Skin epidermis (tissue), 12 donors: ENCODE measurements around the gene KCNMA1.

Experiments used
- H3K27ac ChIP-seq, 21 experiments: fragments of 200-600 bp; sonication (generic) in 11 of 21; one replicate each; pipeline ENCODE4 v1.5.0; 2020; ENCODE audit warnings: mild to moderate bottlenecking in 3 of 21, inconsistent platforms in 2 of 21, moderate library complexity in 2 of 21
- H3K4me3 ChIP-seq, 7 experiments: fragments of 200-600 bp; sonication (generic) in 2 of 7; one replicate each; pipeline ENCODE4 v1.5.0; 2020; ENCODE audit warnings: inconsistent platforms in 2 of 7, mild to moderate bottlenecking in 2 of 7, moderate library complexity in 1 of 7

KCNMA1 gene

DNA sequence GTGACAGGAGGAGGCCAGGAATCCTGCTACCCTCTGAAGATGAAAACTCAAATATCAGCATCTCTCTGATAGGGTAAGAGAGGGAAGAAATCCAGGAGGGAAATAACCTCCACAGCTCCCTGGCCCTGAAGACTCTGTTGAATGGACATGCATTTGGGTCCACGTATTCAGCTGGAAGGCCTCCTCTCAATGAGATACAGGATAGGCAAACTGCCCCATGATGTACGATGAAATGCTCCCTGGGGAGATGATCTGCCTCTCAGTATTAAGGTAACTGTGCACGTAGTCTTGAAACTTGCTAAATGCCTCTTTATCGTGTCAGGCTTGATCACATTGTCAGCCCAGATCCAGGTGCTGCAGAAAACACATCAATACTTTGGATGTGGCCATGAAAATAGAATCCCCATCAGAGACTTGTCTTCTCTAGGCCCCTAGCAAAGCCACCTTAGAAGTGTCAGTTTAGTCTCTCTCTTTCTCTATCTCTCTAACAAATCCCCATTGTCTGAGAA lies 384.0 kb downstream of the KCNMA1 start:
- Histone ChIP-seq H3K4me3 (no peak overlapping the region), H3K27ac (no peak overlapping the region)

DNA sequence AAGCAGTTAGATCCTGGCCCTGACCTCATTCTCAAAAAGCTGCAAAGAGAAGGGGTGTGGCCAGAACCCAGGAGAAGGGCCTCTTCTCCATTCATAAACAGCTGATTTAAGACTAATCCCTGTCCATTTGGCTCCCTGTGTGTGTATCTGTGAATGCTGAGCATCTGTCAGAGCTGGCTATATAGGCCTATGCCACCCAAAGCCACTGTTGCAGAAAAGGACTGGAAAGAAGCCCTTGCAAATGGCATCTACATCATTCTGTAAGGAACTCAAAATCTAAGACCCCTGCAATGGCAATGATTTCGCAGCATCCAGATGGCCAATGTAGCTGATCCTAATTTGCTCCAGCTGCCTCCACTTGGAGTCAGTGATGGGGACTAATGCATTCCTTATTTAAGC lies 384.5 kb downstream of the KCNMA1 start:
- no peak overlapping the region for H3K4me3 ChIP-seq
- no peak overlapping the region for H3K27ac ChIP-seq

DNA sequence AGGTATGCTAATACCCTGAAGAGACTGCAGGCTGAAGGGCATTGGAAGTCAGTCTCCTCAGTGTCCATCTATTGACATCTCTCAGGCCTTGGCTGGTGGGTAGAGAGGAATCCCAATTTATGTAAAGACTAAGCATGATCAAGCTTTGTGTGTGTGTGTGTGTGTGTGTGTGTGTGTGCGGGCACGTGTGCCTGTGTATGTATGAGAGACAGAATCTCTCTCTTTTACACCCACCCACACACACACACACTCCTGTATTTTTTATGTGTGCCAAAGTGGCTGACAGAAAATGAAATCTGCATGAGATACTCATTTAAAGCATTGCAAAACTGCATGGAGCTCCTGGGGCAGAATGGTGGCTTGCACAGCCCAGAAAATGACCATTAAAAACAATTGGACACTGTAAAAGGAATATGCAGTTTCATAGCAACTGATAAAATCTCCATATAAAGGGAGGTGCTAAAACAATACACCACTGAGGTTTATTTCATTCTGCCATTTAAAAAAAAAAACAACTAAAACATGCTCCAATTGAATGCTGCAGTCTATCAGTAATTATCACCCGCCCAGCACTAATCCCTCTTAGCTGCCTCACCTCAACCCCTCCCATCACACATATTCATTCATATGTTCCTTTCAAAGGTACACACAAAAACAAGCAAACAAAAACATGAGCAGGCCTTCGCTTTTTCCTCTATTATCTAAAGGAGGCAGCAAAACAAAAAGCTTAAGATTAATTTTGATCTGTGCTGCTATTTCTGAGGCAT lies 385.0 kb downstream of the KCNMA1 start:
- Histone ChIP-seq H3K27ac (no peak overlapping the region), H3K4me3 (no peak overlapping the region)

DNA sequence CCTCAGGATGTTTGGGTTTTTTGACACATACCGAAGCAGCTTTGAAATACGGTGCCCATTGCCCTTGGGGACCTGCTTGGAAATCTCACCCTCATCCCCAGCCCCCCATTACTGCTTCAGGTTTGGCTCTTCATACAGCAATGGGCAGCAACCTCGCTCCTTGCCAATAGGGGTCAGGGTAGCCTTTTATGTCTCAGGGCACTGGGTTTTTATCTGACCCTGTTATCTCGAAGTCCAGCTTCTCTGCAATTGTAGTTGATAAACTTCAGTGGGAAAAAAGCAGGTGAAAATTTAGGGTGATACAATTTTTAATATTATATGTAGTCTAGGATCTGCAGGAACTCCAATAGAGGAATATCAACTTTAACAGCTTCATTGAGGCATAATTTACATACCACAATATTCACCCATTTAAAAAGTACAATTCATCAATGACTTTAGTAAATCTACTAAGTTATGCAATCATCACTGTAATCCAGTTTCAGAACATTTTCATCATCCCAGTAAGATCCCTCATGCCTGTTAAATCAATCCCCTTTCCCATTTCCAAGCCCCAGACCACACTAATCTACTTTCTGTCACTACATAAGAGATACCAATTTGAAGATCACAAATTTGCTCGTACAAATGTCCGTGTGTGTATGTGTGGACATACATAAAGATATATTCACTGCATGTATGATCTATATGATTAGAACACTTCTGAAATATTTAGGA lies 386.2 kb downstream of the KCNMA1 start:
- Histone ChIP-seq H3K27ac (no peak overlapping the region), H3K4me3 (no peak overlapping the region)

DNA sequence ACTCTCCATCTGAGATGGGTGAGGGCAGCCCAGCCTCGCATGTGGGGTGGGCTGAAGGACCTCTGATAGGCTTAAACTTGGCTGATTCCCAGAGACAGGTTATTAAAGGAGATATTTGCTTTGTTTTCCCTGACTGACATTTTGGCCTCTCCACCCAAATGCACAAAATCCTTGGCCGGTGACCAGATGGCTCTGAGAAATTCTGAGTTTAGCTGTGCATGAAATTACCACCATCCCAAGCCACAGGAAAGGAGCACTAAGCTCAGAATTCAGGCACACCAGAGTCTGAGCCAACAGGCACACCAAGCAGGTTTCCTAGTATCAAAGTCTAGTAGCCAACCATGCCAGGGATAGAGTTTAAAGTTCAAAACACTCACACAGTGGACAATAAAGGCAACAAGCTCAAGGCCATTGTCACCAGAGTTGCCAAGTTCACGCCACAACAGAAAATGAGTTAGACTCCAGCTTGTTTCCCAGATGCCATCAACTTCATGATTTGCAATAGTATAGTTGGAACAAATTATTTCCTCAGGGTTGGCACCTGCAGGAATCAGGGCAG lies 387.6 kb downstream of the KCNMA1 start:
- H3K27ac ChIP-seq = no peak overlapping the region

DNA sequence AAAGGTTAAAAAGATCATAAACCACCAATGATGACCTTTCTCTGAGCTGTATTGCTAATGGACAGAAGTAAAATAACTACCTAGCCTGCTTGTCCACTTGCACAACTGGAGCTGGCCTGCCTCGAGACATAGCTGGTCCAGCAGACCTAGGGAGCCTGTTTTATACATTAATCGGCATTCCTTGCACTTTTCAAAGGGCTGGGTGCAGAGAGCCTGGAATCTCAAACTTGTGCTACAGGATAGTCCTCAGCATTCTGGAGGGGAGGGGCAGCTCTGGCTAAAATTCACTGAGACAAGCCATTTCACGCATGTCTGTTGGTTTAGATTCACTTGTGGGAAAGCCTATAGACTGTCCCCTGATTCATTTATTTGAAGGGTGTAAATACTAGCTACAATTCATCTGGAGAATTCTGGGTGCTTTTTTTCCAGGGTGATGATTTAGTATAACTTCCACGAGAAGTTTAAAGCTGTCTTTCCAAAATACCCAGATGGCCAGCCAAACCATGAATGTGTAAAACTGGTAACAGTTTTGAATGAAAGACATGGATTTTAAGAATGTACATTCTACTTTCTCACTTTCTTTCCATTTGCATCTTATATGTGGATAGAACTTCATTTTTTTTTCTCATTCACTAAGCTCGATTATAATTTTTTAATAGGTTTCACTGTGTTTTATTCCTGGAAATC lies 389.4 kb downstream of the KCNMA1 start:
- Histone ChIP-seq H3K4me3 (no peak overlapping the region), H3K27ac (no peak overlapping the region)

More for the DNA sequence above, 387.6 kb downstream of the KCNMA1 start:
- no peak overlapping the region for H3K4me3 ChIP-seq

DNA sequence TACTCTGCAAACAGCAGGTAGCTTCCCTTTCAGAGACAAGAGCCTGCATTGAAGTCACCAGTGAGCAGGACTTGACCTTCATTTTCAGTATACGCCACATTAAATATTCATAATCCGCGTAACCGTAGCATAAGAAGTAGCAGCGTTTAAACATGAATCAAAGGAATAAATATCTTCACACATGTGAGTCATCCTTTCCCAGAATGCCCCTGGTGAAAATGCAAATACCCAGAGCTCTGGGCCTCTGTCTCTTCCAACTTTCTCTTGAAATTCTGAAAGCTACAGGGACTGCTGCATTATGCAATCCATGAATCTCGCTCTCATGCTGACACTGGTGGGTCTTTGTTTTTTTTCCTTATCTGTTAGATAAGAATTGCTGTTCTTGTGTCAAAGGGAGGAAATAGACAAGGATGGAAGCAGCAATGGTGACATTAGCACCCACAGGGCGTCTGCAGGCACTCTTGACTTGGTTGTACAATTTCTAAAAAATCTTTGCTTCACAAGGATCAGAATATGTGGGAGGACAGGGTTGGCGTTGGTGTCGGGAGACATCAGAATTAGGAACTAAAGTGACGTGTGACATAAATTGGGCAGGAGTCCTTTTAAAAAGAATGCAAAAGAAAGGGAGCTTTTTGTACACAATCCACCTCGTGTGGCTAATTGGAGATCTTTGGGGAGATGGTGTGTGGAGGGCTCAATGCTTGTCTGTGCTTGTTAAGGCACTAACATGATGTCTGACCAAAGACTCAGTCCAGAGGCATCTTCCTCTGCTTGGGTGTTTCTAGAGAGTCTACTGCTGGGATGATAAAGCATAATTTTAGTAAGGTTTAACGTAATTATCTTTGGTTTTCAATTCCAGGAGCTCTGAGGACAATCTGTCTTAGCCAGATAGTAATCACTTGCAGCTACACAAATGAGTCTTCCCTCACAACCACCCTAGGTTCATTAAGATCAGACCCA lies 390.3 kb downstream of the KCNMA1 start:
- H3K27ac ChIP-seq = no peak overlapping the region
- H3K4me3 ChIP-seq = no peak overlapping the region

DNA sequence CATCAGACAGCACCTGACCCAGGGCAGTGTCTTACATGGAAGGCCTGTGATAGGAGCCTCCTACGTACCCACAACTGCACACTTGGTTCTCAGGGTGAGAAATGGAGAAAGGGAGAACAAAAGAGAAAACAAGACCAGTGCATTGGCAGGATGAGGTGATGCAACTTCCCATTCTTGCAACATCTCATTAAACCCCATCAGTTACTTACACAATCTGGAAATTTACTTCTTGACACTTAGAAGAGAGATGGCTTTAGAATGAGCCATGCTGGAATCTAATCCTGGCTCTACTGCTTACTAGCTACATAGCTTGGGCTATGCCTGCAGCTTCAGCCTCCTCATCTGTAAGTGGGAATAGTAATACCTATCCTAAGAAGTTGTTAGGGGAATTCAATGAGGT lies 391.7 kb downstream of the KCNMA1 start:
- H3K27ac ChIP-seq = no peak overlapping the region

DNA sequence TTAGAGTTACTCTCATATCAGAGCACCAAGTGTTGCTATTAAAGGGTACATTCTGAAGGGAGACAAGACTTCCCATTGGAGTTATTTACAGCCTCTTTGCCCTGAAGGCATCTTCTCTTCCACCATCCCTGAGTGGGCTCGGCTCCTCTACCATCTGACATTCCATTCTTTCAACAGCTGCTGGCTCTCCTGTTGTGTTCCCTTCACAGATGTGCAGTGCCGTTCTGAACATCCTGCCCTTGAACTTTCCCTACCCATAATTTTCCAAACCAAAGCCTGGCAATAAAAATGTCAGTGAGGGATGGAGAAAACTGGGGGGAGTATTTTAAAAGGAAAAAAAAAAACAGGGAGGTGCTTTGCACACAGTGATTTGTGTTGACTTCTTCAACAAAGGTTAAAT lies 392.9 kb downstream of the KCNMA1 start:
- Histone ChIP-seq H3K27ac (no peak overlapping the region), H3K4me3 (no peak overlapping the region)

More for the DNA sequence above, 391.7 kb downstream of the KCNMA1 start:
- no peak overlapping the region for H3K4me3 ChIP-seq

DNA sequence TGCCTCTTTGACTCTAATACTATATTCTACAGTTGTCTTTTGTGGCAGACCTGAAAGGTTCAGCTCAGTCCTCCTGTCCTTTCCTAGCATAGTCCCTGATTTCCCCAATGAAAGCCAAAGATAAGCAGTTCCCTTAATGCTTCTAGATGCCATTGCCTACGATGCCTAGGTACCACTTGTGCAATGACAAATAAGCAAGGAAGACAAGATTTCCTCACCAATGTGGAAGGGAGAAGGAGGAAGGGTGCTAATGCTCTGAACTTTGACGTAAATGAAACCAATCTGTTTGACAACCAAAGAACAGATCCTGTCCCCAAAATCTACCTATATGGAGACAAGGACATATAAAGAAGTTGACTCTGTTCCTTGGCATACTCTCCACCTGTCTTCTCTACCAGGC lies 393.3 kb downstream of the KCNMA1 start:
- H3K4me3 ChIP-seq = no peak overlapping the region
- no peak overlapping the region for H3K27ac ChIP-seq

DNA sequence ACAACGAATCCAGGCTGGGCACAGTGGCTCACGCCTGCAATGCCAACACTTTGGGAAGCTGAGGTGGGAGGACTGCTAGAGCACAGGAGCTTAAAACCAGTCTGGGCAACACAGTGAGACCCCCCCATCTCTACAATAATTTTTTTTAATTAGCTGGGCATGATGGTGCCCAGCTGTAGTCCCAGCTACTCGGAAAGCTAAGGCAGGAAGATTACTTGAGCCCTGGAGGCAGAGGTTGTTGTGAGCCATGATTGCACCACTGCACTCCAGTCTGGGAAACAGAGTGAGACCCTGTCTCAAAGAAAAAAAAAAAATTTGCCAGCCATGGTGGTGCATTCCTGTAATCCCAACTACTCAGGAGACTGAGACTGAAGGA lies 396.3 kb downstream of the KCNMA1 start:
- Histone ChIP-seq H3K27ac (no peak overlapping the region), H3K4me3 (no peak overlapping the region)

DNA sequence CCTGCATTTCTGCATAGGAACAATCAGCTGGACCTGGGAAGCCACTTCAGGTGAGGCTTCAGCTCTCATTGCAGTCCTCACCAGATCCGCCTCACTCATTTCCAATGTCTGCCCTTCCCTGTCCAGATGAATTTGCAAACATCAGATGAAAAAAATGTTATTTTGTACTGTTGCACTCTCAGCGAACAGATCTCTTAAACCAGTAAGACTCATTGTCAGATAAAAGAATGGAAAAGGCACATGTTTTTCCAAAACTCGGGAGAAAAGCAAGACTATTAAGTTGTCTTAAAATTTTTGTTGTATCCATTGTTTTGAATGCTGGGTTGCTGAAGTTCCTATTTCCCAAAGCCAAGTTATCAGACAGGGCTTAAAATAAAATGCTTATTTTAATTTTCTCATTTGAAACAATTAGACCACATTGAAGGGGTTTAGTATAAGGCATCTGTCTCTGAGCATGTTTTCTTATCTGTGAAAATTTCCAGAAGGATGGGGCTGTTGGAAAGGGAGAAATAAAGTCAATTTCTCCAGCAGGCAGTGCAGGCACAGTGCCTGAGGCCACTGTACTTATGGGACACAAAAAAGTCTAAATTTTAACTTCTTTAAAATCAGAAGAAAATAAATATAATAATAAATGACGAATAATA lies 396.8 kb downstream of the KCNMA1 start:
- H3K27ac ChIP-seq = no peak overlapping the region

DNA sequence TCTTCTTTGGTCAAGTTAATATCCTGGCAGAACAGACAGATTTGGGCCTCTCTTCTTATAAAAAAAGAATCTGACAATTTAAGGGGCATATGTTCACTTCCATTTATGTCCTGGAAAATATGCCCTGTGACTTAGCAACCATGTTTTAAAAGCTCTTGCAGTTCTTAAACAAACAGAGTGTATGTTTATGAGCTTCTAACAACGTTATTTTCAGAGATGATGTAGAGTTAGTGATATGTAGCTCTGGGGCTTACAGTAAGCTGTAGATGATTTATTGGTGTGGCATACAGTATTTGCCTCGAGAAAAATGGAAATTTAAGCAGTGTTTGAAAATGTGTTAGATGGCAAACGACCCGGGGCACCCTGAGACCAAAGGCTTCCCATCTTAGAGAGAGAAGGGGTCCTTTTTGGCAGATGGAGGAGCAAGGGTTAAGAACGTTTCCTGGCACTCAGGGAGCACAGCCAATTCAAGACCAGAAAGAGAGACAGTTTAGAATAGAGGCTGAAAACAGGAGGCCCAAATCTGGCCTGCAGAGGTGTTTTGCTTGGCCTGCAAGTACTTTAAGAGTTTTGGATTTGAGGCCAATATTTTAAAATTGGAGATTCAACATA lies 397.5 kb downstream of the KCNMA1 start:
- no peak overlapping the region for H3K4me3 ChIP-seq
- H3K27ac ChIP-seq = no peak overlapping the region

More for the DNA sequence above, 396.8 kb downstream of the KCNMA1 start:
- no peak overlapping the region for H3K4me3 ChIP-seq

DNA sequence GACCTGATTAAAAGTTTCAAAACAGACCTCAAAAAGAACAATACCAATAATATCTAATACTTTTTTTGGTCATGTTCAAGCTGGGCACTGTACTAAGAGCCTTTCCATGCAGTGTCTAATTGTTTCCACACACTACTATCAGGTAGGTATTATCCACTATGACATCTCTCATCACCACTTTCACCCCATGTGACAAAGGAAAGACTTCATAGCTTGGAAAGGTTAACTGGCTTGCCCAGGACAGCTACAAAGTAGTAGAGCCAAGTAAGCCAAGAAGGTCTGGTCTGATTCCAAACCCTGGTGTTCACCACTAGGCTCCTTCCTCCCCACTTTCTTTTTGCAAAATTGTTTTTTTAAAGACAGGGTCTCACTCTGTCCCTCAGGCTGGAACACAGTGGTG lies 400.5 kb downstream of the KCNMA1 start:
- Histone ChIP-seq H3K27ac (no peak overlapping the region), H3K4me3 (no peak overlapping the region)

DNA sequence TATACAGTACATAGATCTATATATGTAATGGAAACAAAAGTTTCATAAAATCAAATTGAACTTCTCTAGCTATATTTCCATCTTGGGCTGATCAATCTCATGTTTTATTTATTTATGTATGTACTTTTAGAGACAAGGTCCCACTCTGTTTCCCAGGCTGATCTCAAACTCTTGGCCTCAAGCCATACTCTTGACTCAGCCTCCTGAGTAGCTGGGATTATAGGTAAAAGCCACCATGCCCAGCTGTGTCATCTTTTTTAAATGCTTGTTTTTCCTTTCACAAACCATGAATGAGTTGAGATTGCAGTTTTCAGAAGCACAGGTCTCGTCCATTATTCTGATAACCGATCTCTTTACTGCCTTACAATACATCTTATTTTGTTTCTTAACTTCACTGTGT lies 400.9 kb downstream of the KCNMA1 start:
- Histone ChIP-seq H3K27ac (no peak overlapping the region), H3K4me3 (no peak overlapping the region)

DNA sequence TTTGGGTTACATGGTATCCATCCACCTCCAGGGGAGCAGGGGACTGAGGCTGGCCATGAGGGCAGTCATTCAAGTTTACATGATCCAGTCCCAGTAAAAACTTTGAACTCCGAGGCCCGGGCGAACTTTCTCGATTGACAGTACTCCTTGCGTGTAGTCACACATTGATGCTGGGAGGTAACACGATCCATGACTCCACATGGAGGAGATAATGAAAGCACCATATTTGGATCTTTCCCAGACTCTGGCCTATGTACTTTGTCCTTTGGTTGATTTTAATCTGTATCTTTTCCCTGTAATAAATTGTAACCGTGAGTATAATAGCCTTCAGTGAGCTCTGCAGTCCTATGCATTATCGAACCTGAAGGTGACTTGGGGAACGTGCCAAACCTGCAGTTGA lies 401.6 kb downstream of the KCNMA1 start:
- no peak overlapping the region for H3K4me3 ChIP-seq
- H3K27ac ChIP-seq = no peak overlapping the region

DNA sequence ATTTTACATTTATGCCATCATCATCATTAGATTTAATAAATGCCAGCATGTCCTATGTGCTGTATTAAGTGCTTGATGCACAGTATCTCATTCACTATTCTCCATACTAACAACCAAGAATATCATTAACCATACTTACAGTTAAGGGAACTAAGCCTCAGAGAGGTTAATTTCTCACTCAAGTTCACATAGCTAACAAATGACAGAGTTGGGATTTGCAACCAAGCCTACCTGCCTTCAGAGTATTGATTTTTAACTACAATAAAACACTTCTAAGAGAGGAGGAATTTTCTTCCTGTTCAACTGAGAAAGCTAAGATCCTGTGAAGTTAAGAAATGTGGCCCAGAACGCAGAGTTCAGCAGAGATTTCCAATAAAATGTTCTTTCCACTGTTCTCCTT lies 403.0 kb downstream of the KCNMA1 start:
- Histone ChIP-seq H3K27ac (no peak overlapping the region), H3K4me3 (no peak overlapping the region)

DNA sequence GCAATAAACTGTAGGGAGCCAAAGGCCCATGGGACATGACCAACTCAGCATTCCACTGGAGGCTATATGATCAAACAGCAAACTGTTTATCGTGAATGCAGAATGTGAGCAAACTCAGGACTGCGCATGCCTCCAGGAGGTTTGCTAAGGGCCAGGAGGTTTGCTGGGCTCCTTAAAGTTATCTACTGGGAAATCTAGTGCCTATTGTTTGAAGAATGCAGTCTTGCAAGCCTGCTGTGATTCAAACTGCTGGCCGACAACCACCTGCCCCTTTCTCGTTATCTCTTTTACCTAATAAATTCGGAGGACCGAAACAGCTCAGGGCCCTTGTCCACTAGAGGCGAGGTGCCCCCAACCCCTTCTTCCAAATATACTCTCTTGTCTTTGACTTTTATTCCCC lies 404.1 kb downstream of the KCNMA1 start:
- H3K27ac ChIP-seq = no peak overlapping the region
- H3K4me3 ChIP-seq = no peak overlapping the region
